ENCODE results near the gene CACNA2D2.
"Not testable (repeated sequence)": the region's sequence is repeated elsewhere in the genome, so short reads cannot be mapped to it uniquely, and the experiment has no call there.

CACNA2D2 gene

GRCh38 chr3:50518436-50518835 lies 15.0 kb upstream of the CACNA2D2 start:
- Histone ChIP-seq H3K4me1 (ENCODE audit: insufficient read depth, low read length) (peaks cover 66% of the 10 kb centered on the region), H3K36me3 (ENCODE audit: insufficient read depth, low read length) (no peaks in the 10 kb centered on the region), H3K9ac (ENCODE audit: low read depth, low read length) (no peak overlapping the region), H3K9me3 (ENCODE audit: control insufficient read depth, insufficient read depth, low read length) (no peaks in the 10 kb centered on the region)

- H3K36me3 ChIP-seq (ENCODE audit: insufficient read depth, low read length) = no peaks in the 10 kb centered on the region
- no peaks in the 10 kb centered on the region for H3K9me3 ChIP-seq (ENCODE audit: control insufficient read depth, insufficient read depth, low read length)
- H3K9ac ChIP-seq (ENCODE audit: low read depth, low read length) = no peak overlapping the region
- peaks cover 59% of the 10 kb centered on the region for H3K4me1 ChIP-seq (ENCODE audit: insufficient read depth, low read length)
These were observed 14.3 kb upstream of the CACNA2D2 start for GRCh38 chr3:50517721-50518206.

- H3K36me3 ChIP-seq (ENCODE audit: insufficient read depth, low read length) = no peaks in the 10 kb centered on the region
- no peaks in the 10 kb centered on the region for H3K9me3 ChIP-seq (ENCODE audit: control insufficient read depth, insufficient read depth, low read length)
- H3K4me1 ChIP-seq (ENCODE audit: insufficient read depth, low read length) = peaks cover 46% of the 10 kb centered on the region
- H3K9ac ChIP-seq (ENCODE audit: low read depth, low read length) = peak overlapping the region; percentile 42
These were observed 13.0 kb upstream of the CACNA2D2 start for GRCh38 chr3:50516440-50516871.

GRCh38 chr3:50515565-50516439 lies 12.4 kb upstream of the CACNA2D2 start:
- peaks cover 39% of the 10 kb centered on the region for H3K4me1 ChIP-seq (ENCODE audit: insufficient read depth, low read length)
- peak overlapping the region; percentile 42 for H3K9ac ChIP-seq (ENCODE audit: low read depth, low read length)
- H3K9me3 ChIP-seq (ENCODE audit: control insufficient read depth, insufficient read depth, low read length) = no peaks in the 10 kb centered on the region
- H3K36me3 ChIP-seq (ENCODE audit: insufficient read depth, low read length) = no peaks in the 10 kb centered on the region

DNA sequence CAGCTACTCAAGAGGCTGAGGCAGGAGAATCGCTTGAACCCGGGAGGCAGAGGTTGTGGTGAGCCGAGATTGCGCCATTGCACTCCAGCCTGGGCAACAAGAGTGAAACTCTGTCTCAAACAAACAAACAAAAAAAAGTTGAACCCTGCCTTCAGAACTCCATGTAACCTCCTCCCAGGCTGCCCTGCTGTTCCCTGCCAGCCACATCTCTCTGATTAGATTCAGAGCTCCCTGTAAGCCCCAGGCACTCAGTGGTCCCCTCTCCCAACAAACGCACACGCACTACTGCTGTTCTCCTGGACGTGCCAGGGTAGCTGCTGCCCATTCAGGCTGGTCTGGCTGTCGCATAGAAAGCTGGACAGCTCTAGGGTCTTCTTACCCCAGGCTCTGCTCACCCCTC lies 9.5 kb upstream of the CACNA2D2 start:
- not testable (repeated sequence) for H3K9me3 ChIP-seq (ENCODE audit: control insufficient read depth, insufficient read depth, low read length); H3K36me3 ChIP-seq (ENCODE audit: insufficient read depth, low read length); H3K9ac ChIP-seq (ENCODE audit: low read depth, low read length)
- H3K4me1 ChIP-seq (ENCODE audit: insufficient read depth, low read length) = peaks cover 25% of the 10 kb centered on the region

GRCh38 chr3:50512131-50512530 lies 8.7 kb upstream of the CACNA2D2 start:
- Histone ChIP-seq H3K36me3 (ENCODE audit: insufficient read depth, low read length) (no peaks in the 10 kb centered on the region), H3K4me1 (ENCODE audit: insufficient read depth, low read length) (peaks cover 20% of the 10 kb centered on the region), H3K9me3 (ENCODE audit: control insufficient read depth, insufficient read depth, low read length) (no peaks in the 10 kb centered on the region), H3K9ac (ENCODE audit: low read depth, low read length) (no peak overlapping the region)

DNA sequence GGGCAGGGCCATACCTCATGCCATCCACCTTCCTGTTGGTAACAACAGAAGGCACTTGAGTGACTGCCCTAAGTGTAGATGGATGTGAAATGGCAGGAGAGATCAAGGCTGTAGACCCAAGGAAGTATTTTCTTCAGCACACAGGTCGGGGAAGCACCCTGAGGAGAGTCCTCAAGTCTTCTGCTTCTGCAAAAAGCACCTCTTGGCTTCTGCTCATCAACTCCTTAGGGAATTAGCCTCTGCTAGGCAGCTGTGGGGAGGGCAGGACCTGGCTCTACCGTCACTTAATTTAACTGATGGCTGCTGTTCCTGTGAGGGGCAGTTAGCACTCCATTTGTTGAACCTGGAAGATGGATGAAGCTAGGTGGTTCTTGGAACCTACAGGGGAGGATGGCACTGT lies 6.9 kb upstream of the CACNA2D2 start:
- Histone ChIP-seq H3K9me3 (ENCODE audit: control insufficient read depth, insufficient read depth, low read length) (no peaks in the 10 kb centered on the region), H3K4me1 (ENCODE audit: insufficient read depth, low read length) (peaks cover 7% of the 10 kb centered on the region), H3K36me3 (ENCODE audit: insufficient read depth, low read length) (no peaks in the 10 kb centered on the region), H3K9ac (ENCODE audit: low read depth, low read length) (no peak overlapping the region)

- Histone ChIP-seq H3K4me1 (ENCODE audit: insufficient read depth, low read length) (peaks cover 1% of the 10 kb centered on the region; the same call in 1 of the 2 replicates), H3K36me3 (ENCODE audit: insufficient read depth, low read length) (no peaks in the 10 kb centered on the region), H3K9me3 (ENCODE audit: control insufficient read depth, insufficient read depth, low read length) (no peaks in the 10 kb centered on the region), H3K9ac (ENCODE audit: low read depth, low read length) (no peak overlapping the region)
These were observed 6.3 kb upstream of the CACNA2D2 start for GRCh38 chr3:50509715-50510114.

DNA sequence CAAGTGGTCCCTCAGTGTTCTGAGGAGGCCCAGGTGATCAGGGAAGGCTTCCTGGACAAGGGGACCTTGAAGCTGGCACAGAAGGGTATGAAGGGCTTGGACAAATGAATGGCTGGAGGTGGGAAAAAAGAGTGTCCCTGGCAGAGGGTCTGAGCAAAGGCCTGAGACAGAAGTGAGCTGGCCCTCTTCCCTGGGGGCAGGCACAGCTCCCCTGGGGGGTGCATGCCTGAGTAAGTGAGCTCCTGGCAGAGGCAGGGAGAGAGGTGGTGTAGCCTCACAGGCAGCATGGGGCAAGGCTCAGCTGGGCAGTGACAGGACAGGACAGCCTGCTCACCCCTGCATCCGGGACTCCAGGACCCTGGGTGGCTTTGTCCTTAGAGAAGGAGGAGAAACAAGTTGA lies 5.4 kb upstream of the CACNA2D2 start:
- Histone ChIP-seq H3K4me1 (ENCODE audit: insufficient read depth, low read length) (no peaks in the 10 kb centered on the region; the same call in 1 of the 2 replicates), H3K9ac (ENCODE audit: low read depth, low read length) (no peak overlapping the region), H3K9me3 (ENCODE audit: control insufficient read depth, insufficient read depth, low read length) (no peaks in the 10 kb centered on the region), H3K36me3 (ENCODE audit: insufficient read depth, low read length) (no peaks in the 10 kb centered on the region)

- Histone ChIP-seq H3K4me1 (ENCODE audit: insufficient read depth, low read length) (no peaks in the 10 kb centered on the region; the same call in 1 of the 2 replicates), H3K9ac (ENCODE audit: low read depth, low read length) (no peak overlapping the region), H3K36me3 (ENCODE audit: insufficient read depth, low read length) (no peaks in the 10 kb centered on the region), H3K9me3 (ENCODE audit: control insufficient read depth, insufficient read depth, low read length) (no peaks in the 10 kb centered on the region)
These were observed 2.7 kb upstream of the CACNA2D2 start for GRCh38 chr3:50506169-50506568.

- Histone ChIP-seq H3K9me3 (ENCODE audit: control insufficient read depth, insufficient read depth, low read length) (no peaks in the 10 kb centered on the region), H3K9ac (ENCODE audit: low read depth, low read length) (no peak overlapping the region), H3K4me1 (ENCODE audit: insufficient read depth, low read length) (no peaks in the 10 kb centered on the region; the same call in 1 of the 2 replicates), H3K36me3 (ENCODE audit: insufficient read depth, low read length) (no peaks in the 10 kb centered on the region)
These were observed 1.2 kb upstream of the CACNA2D2 start for GRCh38 chr3:50504681-50505080.

GRCh38 chr3:50502584-50503423 lies 630 bp downstream of the CACNA2D2 start:
- Histone ChIP-seq H3K9me3 (ENCODE audit: control insufficient read depth, insufficient read depth, low read length) (no peaks in the 10 kb centered on the region), H3K4me1 (ENCODE audit: insufficient read depth, low read length) (peaks cover 8% of the 10 kb centered on the region; the same call in 1 of the 2 replicates), H3K36me3 (ENCODE audit: insufficient read depth, low read length) (no peaks in the 10 kb centered on the region), H3K9ac (ENCODE audit: low read depth, low read length) (peak overlapping the region; percentile 73)

- no peaks in the 10 kb centered on the region for H3K9me3 ChIP-seq (ENCODE audit: control insufficient read depth, insufficient read depth, low read length)
- peaks cover 12% of the 10 kb centered on the region; the same call in 1 of the 2 replicates for H3K4me1 ChIP-seq (ENCODE audit: insufficient read depth, low read length)
- H3K9ac ChIP-seq (ENCODE audit: low read depth, low read length) = peak overlapping the region; percentile 73; the same call in 1 of the 2 replicates
- no peaks in the 10 kb centered on the region for H3K36me3 ChIP-seq (ENCODE audit: insufficient read depth, low read length)
These were observed 1.2 kb downstream of the CACNA2D2 start for GRCh38 chr3:50502225-50502583.

DNA sequence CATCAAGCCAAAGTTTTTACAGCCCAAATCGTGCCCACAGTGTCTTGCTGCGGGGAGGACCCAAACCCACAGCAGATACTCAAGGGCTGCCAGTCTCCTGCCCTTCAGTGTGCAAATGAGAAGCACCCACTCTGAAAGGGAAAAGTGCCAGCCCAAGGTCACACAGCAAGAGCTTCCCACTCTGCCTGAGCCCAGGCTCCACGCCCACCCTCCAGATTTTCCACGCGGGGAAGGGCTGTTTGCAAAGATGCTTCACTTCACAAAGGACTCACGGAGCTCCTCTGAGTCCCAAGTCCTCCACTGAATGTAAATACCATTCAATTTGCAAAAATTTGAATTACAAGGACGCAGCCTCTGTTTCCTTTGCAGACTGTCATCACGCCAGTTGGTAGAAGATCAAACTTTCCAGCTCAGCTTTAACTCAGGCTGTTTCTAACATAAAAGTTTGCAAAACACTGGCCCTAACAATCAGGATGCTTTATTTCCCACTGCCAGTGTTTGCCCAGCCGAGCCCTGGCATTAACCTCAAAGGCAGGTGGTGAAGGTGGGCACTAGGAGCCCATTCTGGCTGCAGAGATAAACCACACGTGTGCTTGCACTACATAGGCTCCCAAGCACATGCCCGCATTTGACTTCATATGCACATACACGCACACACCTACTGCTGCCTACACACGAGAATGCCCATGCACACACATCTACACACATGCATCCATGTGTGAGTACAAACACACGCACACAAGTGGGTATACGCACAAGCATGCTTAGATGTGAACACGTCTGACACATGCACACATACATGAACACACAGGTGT lies 7.6 kb downstream of the CACNA2D2 start:
- H3K9ac ChIP-seq (ENCODE audit: low read depth, low read length) = no peak overlapping the region
- H3K4me1 ChIP-seq (ENCODE audit: insufficient read depth, low read length) = peaks cover 44% of the 10 kb centered on the region

More for the DNA sequence above, 7.6 kb downstream of the CACNA2D2 start:
- no peaks in the 10 kb centered on the region for H3K36me3 ChIP-seq (ENCODE audit: insufficient read depth, low read length)
- no peaks in the 10 kb centered on the region for H3K9me3 ChIP-seq (ENCODE audit: control insufficient read depth, insufficient read depth, low read length)

Data from ES-I3 (cell line).